Measurements from ENCODE around the gene TECTB.

GRCh38 chr10:112348759-112349158 is 65.6 kb downstream of the TECTB start:
- TF ChIP-seq EP300 (IDR thresholded peaks at IDR 0.05; ENCODE audit: low read depth) (no peak), POLR2A (IDR thresholded peaks at IDR 0.05) (no peak)
